Activated CD8-positive, alpha-beta memory T cell treated with anti-CD3 and anti-CD28 coated beads, Interleukin-2, amount 50 U/mL, for 24 hours (primary cell): Measurements from ENCODE around the gene HECTD1.
"Not testable (repeated sequence)": the region's sequence is repeated elsewhere in the genome, so short reads cannot be mapped to it uniquely, and the experiment has no call there.

Experiments
- DNase-seq: peaks from one replicate; pipeline ENCODE4 v3.0.0-alpha.2; 2020; ENCODE audit errors: extremely low read depth

Gene HECTD1

DNA sequence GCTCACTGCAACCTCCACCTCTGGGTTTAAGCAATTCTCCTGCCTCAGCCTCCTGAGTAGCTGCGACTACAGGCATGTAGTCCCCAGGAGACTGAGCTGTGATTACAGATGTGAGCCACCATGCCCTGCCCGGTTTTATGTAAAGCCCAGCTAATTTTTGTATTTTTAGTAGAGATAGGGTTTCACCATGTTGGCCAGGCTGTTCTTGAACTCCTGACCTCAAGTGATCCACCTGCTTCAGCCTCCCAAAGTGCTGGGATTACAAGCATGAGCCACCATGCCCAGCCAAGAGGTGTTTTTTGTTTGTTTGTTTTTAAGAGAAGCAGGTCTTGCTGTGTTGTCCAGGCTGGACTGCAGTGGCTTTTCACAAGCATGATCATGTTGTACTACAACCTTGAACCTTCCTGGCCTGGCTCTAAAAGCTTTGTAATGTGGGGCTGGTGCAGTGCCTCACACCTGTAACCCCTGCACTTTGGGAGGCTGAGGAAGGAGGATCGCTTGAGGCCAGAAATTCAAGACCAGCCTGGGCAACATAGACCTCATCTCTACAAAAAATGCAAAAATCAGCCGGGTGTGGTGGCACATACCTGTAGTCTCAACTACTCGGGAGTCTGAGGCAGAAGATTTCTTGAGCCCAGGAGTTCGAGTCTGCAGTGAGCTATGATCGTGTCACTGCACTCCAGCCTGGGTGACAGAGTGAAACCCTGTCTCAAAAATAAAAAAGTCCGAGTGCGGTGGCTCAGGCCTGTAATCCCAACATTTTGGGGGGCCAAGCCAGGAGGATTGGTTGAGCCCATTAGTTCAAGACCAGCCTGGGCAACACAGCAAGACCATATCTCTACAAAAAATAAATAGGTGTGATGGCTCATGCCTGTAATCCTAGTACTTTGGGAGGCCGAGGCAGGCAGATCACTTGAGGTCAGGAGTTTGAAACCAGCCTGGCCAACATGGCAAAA, 113.4 kb downstream of the HECTD1 start:
- DNase-seq: not testable (repeated sequence)

DNA sequence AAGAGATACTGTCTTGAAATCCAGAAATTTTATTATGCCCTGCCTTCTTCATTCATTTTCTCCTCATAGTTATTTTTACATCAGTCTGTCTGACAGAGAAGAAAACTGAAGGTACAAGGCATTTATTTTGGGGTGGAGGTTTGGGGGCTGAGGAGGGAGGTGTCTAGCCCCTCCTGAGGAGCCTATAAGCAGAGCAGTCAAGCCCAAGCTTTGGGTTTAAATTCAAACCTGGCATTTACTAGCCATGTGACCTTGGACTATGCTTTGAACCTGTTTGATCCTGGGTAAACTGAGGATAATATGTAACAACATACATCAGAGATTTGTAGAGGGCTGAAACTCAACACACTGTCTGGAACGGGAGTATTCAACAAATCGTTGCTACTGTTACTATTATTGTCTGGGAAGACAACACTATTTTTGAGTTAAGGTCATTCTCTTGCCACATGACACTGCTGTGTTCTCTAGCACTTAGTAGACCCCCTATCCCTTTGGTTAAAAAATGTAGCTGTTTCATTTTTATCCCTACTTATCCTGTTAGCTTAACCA, 115.4 kb downstream of the HECTD1 start:
- no peak for DNase-seq

DNA sequence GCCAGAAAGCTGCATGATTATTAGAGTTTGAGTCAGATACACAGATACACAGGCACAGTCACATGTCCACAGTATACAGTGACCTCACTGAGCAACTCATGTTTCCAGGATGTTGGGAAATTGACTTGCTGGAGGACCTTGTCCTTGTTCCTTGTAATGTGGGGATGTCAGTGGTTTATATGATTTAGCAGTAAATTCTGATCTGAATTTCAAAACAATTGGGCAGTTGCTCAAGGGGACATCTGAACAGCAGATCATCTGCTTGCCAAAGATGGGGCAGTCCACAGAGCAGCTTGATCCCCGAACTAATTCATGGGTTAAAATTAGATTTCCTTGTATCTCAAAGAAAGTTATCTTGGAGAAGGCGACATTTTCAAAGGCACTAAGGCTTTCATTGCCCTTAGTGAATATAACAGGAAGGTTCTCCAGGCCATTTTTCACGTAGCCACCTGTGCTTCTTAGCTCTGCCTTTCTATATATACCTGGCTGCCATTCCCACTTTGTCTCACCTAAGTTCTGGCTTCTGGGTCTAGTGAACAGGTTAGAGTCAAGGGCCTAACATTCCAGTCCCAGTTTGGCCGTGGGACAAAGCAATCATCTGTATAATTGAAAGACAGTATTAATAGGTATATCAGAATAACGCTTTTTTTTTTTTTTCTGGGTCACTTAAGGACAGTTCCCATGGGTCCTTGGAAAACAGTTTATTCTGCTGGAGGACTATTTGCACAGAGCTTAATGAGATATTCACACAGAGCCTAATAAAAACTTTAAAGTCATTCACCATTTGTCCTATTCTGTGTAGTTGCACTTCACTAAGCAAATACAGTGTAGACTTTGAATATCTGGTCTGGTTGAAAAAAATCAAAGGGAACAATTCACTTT, 116.5 kb downstream of the HECTD1 start:
- DNase-seq: no peak

DNA sequence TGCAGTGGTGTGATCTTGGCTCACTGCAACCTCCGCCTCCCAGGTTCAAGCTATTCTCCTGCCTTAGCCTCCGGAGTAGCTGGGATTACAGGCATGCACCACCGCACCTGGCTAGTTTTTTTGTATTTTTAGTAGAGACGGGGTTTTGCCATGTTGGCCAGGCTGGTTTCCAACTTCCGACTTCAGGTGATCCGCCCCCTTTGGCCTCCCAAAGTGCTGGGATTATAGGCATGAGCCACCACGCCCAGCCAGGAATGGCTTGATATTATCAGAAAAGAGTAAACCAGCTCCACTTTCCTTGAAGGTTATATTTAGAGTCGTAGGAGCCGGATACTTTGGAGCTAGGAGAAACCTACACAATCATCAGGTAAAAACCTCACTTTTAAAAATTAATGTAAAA, 121.1 kb downstream of the HECTD1 start:
- not testable (repeated sequence) for DNase-seq

DNA sequence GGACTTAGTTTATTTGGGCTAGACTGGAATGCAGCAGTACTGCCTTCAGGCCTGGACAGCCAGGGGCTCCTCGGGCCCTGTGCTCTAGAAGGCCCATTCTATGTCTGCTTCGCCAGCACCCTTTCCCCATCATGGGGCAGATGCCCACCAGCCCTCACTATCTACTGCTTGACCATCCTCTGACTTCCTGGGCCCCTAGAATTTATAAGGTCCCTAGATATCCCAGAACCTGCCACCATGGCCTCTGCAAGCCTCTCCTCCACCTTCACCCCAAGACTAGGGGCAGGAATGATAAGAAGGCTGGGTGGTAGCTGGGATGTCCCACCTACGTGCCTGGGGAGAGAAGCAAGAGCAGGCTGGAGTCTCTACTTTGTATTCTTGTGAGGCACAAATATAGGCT, 122.6 kb downstream of the HECTD1 start:
- DNase-seq: no peak

DNA sequence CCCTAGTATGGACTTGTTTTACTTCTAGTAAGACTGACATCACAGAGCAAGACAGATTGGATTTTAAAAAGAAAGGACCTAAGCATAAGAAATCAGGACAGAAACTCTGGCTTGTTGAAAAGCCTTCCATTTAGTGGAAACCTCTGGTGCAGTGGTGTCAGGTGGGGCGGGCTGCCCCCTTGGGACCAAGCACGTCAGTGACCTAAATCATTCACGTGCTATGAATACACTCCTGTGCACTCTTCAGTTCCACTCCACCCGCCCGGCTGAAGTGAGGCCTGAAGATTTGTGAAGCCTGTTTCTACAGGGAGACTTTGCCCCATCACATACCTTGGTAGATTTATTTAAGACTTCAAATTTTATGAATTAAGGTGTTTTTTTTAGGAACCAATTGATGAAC, 123.2 kb downstream of the HECTD1 start:
- no peak for DNase-seq

DNA sequence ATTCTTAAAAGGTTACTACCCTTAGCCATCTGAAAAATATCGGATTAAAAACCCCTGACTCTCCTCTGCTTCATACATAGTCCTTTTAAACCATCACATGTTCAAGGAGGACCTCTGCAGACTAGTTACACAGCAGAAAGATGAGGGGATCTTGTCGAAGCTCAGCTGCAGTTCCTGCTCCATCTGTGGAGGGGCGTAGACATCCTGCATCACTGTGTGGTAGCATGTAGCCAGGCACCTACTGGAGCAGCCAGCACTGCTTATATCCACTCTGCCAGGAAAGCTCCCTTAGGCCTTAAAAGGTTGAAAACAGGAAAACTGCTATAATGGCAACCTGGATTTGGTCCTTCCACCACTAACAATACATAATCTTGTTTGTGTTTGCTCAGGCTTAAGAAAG, 123.8 kb downstream of the HECTD1 start:
- DNase-seq: no peak

DNA sequence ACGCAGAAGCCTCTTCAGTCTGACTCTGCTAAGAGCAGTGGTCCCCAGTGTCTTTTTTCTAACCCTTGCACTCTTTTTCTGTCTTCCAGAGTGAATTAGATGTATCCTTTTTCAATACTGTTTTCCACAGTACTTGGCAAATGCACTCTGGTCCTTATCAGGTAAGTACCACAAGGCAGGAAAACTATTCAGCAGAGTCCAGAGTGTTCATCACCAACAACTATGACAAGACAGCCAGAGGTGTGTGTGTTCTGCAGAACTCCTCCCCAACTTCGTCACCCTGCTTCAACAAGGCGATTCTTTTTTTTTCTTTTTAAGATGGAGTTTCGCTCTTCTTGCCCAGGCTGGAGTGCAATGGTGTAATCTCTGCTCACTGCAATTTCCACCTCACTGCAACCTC, 127.1 kb downstream of the HECTD1 start:
- DNase-seq: no peak

DNA sequence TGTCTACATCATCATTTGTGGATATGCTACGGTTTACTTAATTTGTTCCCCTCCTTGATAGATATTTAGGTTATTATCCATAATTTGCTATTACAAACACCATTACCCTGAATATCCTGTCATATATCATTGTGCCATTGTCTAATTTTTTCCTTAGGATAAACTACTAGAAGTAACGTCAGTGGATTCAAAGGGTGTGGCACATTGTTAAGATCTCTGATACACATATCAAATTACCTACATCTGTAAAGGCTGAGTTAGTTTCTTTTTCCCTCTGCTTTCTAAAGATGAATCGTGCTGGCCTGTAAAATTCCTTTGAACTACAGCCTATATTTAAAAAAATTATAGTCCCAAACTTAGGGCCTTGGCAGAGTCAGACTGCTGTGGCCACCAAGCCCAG, 127.5 kb downstream of the HECTD1 start:
- DNase-seq: no peak

DNA sequence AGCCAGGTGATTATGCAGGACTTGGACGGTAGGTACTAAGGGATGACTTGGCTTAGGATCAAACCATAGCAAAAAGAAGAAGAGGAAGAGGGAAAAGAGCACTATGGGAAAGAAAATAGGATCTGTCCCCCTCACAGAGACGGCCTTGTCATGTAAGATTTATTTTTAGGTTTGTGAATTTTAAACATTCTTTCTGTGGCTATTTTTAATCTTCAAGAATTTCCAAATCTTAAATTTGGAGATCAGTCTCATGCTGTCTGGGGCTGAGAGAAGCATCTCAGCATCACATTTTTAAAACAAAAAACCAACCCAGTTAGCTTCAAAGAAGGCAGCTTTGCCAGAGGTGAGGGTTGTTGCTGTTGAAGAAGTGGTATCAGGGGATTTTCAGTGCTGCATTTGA, 128.8 kb downstream of the HECTD1 start:
- DNase-seq: no peak

DNA sequence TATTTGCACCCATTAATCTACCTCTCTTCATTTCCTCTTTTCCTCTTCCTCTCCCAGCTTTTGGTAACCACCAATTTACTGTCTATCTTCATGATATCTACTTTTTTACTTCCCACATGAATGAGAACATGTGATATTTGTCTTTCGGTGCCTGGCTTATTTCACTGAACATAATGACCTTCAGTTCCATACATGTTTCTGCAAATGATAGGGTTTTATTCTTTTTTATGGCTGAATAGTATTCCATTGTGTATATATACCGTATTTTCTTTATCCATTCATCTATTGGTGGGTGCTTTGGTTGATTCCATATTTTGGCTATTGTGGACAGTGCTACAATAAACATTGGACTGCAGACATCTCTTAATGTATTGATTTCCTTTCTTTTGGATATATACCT, 132.4 kb downstream of the HECTD1 start:
- no peak for DNase-seq

DNA sequence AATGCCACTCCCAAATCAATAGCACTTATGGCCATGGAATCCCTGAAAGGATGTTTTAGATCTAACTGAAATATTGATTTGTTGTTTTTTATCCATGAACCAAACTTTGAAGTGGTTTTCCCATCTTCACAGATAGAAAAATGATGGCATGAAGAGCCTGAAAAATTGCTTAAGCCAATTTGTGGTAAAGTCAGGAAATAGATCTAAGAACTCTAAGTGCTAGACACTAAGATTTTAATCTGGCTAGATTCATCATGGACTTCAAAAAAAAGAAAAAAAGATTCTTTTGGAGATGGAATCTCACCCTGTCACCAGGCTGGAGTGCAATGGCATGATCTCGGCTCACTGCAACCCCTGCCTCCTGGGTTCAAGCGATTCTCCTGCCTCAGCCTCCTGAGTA, 136.4 kb downstream of the HECTD1 start:
- no peak for DNase-seq

DNA sequence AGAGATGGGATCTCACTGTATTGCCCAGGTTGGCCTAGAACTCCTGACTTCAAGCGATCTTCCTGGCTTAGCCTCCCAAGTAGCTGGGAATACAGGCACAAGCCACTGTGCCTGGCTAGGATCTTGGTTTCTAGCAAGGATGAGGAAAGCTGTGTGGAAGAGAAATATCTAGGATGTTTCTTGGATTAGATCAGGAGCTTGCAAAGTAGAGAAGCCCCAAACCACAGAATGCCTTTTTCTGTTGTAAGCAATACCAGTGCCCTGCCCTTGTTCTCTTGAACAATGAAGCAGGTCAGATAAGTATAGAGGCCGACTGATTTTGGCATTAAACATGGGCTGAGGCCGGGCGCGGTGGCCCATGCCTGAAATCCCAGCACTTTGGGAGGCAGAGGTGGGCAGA, 137.2 kb downstream of the HECTD1 start:
- DNase-seq: no peak

DNA sequence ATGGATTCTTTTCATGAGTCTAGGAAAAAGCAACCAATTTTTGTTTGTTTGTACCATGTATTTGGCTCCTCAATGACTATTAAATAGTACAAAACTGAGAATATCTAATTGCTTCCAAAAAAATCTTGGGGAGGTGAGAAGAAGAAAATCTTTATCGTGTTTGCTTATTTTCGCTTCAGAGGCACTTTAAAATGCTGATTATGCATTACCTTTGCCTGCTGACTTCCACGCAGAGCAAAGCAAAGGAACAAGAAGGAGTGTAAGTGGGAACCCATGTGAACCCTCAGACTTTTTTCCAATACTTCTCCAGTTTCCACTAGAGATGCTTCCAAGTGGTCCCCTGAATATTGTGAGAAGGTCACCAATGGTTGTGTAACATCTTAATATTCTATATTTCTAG, 138.2 kb downstream of the HECTD1 start:
- no peak for DNase-seq

DNA sequence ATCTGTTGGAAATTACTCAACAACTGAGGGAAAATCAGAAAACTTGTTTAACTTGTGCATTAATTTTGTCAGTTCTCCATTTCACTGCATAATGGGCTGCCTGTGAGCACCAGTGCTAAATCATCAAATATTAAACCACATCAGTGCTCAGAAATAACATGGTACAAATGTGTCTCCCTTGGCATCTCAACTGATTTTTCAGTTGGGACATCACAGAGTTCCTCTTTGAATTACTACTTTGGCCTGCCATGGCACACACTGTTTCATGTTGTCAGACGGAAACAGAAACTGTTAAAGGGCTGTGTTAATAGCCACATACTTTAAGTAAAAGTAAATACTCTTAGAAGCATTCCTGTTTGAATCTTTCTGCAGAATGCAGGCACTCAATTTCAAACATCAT, 139.4 kb downstream of the HECTD1 start:
- no peak for DNase-seq

DNA sequence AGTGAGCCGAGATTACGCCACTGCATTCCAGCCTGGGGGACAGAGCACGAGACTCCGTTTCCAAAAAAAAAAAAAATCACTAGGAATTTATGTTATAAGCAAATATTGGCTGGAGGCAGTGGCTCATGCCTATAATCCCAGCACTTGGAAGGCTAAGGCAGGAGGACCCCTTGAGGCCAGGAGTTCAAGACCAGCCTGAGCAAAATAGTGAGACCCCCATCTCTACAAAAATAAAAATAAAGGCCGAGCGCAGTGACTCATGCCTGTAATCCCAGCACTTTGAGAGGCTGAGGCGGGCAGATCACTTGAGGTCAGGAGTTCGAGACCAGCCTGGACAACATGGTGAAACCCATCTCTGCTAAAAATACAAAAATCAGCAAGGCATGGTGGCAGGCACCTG, 144.7 kb downstream of the HECTD1 start:
- DNase-seq: not testable (repeated sequence)

DNA sequence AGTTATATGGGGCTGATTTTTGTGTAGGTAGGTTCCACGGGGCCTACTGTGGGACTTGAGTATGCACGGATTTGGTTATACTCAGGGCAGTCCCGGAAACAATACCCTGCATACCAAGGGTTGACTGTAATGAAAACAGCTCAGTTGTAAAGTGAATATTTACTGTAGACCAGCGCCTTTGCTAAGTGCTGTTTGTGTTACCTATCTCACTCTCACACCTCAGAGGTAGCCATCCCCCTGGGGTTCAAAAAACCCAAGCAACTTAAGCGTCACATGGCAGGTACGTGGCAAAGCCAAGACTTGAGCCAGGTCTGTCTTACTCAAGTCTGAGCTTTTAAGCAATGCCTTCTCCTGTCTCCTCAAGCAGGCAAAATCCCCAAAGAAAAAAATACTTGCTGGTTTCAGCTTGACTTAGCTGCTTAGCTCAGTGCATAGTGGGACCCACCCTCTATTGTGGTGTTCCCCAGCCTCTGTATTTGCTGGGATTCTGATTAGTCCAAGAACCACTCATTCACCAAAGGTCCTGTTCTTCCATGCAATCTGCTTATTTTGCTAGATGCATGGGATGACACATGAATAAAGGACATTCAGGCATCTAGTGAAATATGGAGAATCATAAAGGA, 147.2 kb downstream of the HECTD1 start:
- DNase-seq: no peak

DNA sequence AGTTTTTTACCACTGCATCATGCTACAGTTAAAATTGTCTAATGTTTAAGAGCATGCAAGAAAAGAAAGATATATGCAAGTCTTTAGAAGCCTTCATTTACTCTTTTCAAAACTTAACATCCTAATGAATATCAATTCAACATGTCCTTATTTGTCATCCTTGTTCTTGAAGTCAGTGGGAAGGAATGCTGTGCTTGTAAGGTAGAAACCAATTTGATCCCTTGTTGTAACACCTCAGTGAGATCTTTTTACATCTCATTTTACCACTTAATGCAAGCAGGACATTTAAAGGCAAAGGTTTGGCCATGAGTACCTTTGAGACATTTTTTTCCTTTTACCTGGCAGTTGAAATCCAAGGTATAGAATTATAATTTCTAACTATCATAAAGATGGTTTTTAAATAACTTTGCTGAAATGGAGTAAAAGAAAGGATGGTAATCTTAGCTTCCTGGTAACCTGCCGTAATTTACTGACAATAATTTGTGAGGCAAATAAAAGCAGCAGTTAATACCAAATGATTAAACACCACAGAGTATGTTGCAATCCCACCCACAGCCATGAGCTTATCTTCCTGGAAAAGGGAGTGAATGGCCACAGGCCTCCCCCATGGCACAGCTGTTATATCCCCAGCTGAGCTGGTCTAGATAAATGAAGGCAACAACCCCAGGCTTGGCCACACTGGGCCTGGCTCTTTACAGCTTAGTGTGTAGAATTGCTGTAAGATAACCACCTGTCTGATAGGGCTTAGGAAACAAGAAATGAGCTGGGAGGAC, 148.3 kb downstream of the HECTD1 start:
- no peak for DNase-seq

DNA sequence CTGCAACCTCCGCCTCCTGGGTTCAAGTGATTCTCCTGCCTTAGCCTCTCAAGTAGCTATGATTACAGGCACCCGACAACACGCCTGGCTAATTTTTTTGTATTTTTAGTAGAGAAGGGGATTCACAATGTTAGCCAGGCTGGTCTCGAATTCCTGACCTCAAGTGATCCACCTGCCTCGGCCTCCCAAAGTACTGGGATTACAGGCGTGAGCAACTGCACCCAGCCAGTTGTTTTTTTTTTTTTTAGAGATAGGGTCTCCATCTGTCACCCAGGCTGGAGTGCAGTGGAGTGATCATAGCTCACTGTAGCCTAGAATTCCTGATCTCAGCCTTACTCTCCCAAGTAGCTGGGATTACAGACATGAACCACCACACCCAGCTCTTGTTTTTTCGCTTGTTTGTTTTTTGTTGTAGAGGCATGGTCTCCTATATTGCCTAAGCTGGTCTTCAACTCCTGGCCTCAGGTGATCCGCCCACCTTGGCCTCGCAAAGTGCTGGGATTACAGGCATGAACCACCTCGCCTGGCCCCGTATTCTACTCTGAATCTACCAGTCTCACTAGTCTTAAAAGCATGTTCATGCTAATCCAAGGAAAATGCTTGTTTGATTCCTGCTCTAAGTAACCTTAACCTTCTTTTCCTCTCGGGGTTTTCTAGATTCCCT, 149.8 kb downstream of the HECTD1 start:
- DNase-seq: no peak

DNA sequence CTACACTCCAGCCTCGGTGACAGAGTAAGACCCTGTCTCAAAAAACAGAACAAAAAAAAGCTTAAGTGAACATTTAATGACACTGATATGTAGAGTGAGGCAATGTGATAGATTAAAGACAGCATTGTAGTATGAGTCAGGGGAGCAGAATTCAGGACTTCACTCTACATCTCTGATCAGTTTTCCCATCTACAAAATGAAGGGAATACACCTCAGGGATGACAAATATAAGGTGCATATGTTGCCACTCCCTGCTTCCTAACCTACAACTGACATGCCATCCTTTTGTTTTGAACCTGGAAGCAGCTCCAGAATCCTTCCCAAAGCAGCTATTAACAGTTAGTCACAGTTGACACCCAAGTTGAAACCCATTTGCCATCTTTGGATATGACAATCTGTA, 150.6 kb downstream of the HECTD1 start:
- no peak for DNase-seq
